Measurements from ENCODE around the gene ADRA2B.

GRCh38 chr2:96154506-96155380 is 38.4 kb upstream of the ADRA2B start:
- TF ChIP-seq POLR2AphosphoS5 (IDR thresholded peaks at IDR 0.05) (no peak), EP300 (IDR thresholded peaks at IDR 0.05) (no peak)
- TF ChIP-seq, protein P1, sequence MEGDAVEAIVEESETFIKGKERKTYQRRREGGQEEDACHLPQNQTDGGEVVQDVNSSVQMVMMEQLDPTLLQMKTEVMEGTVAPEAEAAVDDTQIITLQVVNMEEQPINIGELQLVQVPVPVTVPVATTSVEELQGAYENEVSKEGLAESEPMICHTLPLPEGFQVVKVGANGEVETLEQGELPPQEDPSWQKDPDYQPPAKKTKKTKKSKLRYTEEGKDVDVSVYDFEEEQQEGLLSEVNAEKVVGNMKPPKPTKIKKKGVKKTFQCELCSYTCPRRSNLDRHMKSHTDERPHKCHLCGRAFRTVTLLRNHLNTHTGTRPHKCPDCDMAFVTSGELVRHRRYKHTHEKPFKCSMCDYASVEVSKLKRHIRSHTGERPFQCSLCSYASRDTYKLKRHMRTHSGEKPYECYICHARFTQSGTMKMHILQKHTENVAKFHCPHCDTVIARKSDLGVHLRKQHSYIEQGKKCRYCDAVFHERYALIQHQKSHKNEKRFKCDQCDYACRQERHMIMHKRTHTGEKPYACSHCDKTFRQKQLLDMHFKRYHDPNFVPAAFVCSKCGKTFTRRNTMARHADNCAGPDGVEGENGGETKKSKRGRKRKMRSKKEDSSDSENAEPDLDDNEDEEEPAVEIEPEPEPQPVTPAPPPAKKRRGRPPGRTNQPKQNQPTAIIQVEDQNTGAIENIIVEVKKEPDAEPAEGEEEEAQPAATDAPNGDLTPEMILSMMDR (IDR thresholded peaks at IDR 0.05): no peak

Measured in esophagus muscularis mucosa (tissue), 4 donors.